Stimulated activated CD8-positive, alpha-beta memory T cell treated with anti-CD3 and anti-CD28 coated beads, Interleukin-2, amount 100 ng/mL, for 48 hours (primary cell): ENCODE measurements around the gene MANSC1.
"Not testable (repeated sequence)": the region's sequence is repeated elsewhere in the genome, so short reads cannot be mapped to it uniquely, and the experiment has no call there.

ENCODE experiments used
- DNase-seq, 2 donors: peaks; one replicate each; pipeline ENCODE4 v3.0.0-alpha.2; 2020; ENCODE audit warnings: low read depth in 2 of 2

The MANSC1 gene

GRCh38 chr12:12323591-12323990, 26.5 kb downstream of the MANSC1 start:
- DNase-seq, result no peak

- DNase-seq, result no peak
Observed at GRCh38 chr12:12323118-12323517, 26.9 kb downstream of the MANSC1 start.

- DNase-seq, result no peak
Observed at GRCh38 chr12:12319451-12320183, 30.4 kb downstream of the MANSC1 start.

GRCh38 chr12:12315838-12316237, 34.2 kb downstream of the MANSC1 start:
- DNase-seq, result no peak

- not testable (repeated sequence) for DNase-seq
Observed at GRCh38 chr12:12310695-12311094, 39.3 kb downstream of the MANSC1 start.

GRCh38 chr12:12305568-12306300, 44.3 kb downstream of the MANSC1 start:
- DNase-seq, result no peak

GRCh38 chr12:12302976-12303375, 47.1 kb downstream of the MANSC1 start:
- no peak for DNase-seq

GRCh38 chr12:12301122-12301521, 48.9 kb downstream of the MANSC1 start:
- no peak for DNase-seq

GRCh38 chr12:12297201-12297830, 52.7 kb downstream of the MANSC1 start:
- no peak for DNase-seq

- DNase-seq, result no peak
Observed at GRCh38 chr12:12294215-12295005, 55.6 kb downstream of the MANSC1 start.

GRCh38 chr12:12290206-12290605, 59.8 kb downstream of the MANSC1 start:
- DNase-seq, result no peak

- DNase-seq, result no peak
Observed at GRCh38 chr12:12286441-12286840, 63.6 kb downstream of the MANSC1 start.

- no peak for DNase-seq
Observed at GRCh38 chr12:12282761-12283425, 67.1 kb downstream of the MANSC1 start.

- no peak for DNase-seq
Observed at GRCh38 chr12:12282202-12282601, 67.8 kb downstream of the MANSC1 start.

- DNase-seq, result no peak
Observed at GRCh38 chr12:12281134-12281533, 68.9 kb downstream of the MANSC1 start.

GRCh38 chr12:12278899-12279298, 71.1 kb downstream of the MANSC1 start:
- DNase-seq, result no peak
